ENCODE data around the gene OCA2. TPM values are rescaled to one million over a fixed set of nuclear protein-coding genes. Genes with fewer than 3 reads are reported as not detected.

Gene OCA2
- polyA plus RNA-seq, 1 donor from 2014 or later, result 0.97 TPM

GRCh38 chr15:27743638-27744037, 355.5 kb downstream of the OCA2 start:
- Histone ChIP-seq H3K27ac (ENCODE audit: low read length) (no peak overlapping the region), H3K79me2 (replicated peaks; ENCODE audit: insufficient read depth, low read length) (no peaks in the 10 kb centered on the region), H3K27me3 (ENCODE audit: insufficient read depth, low read depth, low read length) (no peaks in the 10 kb centered on the region), H3K9me2 (ENCODE audit: insufficient read depth, low read length) (no peaks in the 10 kb centered on the region), H3K9me3 (ENCODE audit: low read length) (no peaks in the 10 kb centered on the region), H3F3A (ENCODE audit: insufficient read depth, low read length, poor library complexity, severe bottlenecking) (no peaks in the 10 kb centered on the region), H4K20me1 (ENCODE audit: insufficient read depth) (no peaks in the 10 kb centered on the region), H3K9ac (ENCODE audit: low read length) (no peak overlapping the region), H3K4me2 (ENCODE audit: low read length) (no peak overlapping the region), H2AFZ (ENCODE audit: low read depth, low read length) (no peak overlapping the region), H3K36me3 (ENCODE audit: insufficient read depth, low read length) (no peaks in the 10 kb centered on the region), H3K4me3 (ENCODE audit: low read length) (no peak overlapping the region)
- TF ChIP-seq MXI1 (conservative IDR thresholded peaks at IDR 0.05; ENCODE audit: poor library complexity, severe bottlenecking) (no peak), POLR2AphosphoS5 (IDR thresholded peaks at IDR 0.05) (no peak), RAD21 (conservative IDR thresholded peaks at IDR 0.05) (no peak), TAF1 (IDR thresholded peaks at IDR 0.05; ENCODE audit: low read depth) (no peak), EZH2 (IDR thresholded peaks at IDR 0.05; ENCODE audit: borderline replicate concordance, insufficient read depth, low read length, poor library complexity, severe bottlenecking) (no peak), SMC3 (conservative IDR thresholded peaks at IDR 0.05; ENCODE audit: poor library complexity) (no peak), CTCF (IDR thresholded peaks at IDR 0.05; ENCODE audit: poor library complexity, severe bottlenecking) (no peak), REST (IDR thresholded peaks at IDR 0.05; ENCODE audit: borderline replicate concordance) (no peak), EP300 (conservative IDR thresholded peaks at IDR 0.05; ENCODE audit: poor library complexity, severe bottlenecking) (no peak)

GRCh38 chr15:27742751-27743477, 356.2 kb downstream of the OCA2 start:
- no peak overlapping the region for H3K9ac ChIP-seq (ENCODE audit: low read length)
- no peaks in the 10 kb centered on the region for H3F3A ChIP-seq (ENCODE audit: insufficient read depth, low read length, poor library complexity, severe bottlenecking)
- H3K79me2 ChIP-seq (replicated peaks; ENCODE audit: insufficient read depth, low read length), result no peaks in the 10 kb centered on the region
- no peak overlapping the region for H3K4me3 ChIP-seq (ENCODE audit: low read length)
- H3K27me3 ChIP-seq (ENCODE audit: insufficient read depth, low read depth, low read length), result no peaks in the 10 kb centered on the region
- H3K4me2 ChIP-seq (ENCODE audit: low read length), result no peak overlapping the region
- H2AFZ ChIP-seq (ENCODE audit: low read depth, low read length), result no peak overlapping the region
- H3K36me3 ChIP-seq (ENCODE audit: insufficient read depth, low read length), result no peaks in the 10 kb centered on the region
- H4K20me1 ChIP-seq (ENCODE audit: insufficient read depth), result no peaks in the 10 kb centered on the region
- no peaks in the 10 kb centered on the region for H3K9me3 ChIP-seq (ENCODE audit: low read length)
- TF ChIP-seq RAD21 (conservative IDR thresholded peaks at IDR 0.05) (no peak), MXI1 (conservative IDR thresholded peaks at IDR 0.05; ENCODE audit: poor library complexity, severe bottlenecking) (no peak), SMC3 (conservative IDR thresholded peaks at IDR 0.05; ENCODE audit: poor library complexity) (no peak), TAF1 (IDR thresholded peaks at IDR 0.05; ENCODE audit: low read depth) (no peak), EP300 (conservative IDR thresholded peaks at IDR 0.05; ENCODE audit: poor library complexity, severe bottlenecking) (no peak), REST (IDR thresholded peaks at IDR 0.05; ENCODE audit: borderline replicate concordance) (no peak), CTCF (IDR thresholded peaks at IDR 0.05; ENCODE audit: poor library complexity, severe bottlenecking) (no peak), POLR2AphosphoS5 (IDR thresholded peaks at IDR 0.05) (no peak), EZH2 (IDR thresholded peaks at IDR 0.05; ENCODE audit: borderline replicate concordance, insufficient read depth, low read length, poor library complexity, severe bottlenecking) (no peak)
- no peaks in the 10 kb centered on the region for H3K9me2 ChIP-seq (ENCODE audit: insufficient read depth, low read length)
- no peak overlapping the region for H3K27ac ChIP-seq (ENCODE audit: low read length)

Data from neural cell (in vitro differentiated cells).